Measurements from ENCODE around the gene SPATA31D4.

GRCh38 chr9:81915801-81916505 lies 12.3 kb upstream of the SPATA31D4 start:
- TF ChIP-seq CTCF (IDR thresholded peaks at IDR 0.05) = no peak
- no peak for TF ChIP-seq POLR2A (IDR thresholded peaks at IDR 0.05)
